T-cell (primary cell): ENCODE results near the gene UBAP1L. TPM values are rescaled to one million over a fixed set of nuclear protein-coding genes. Genes with fewer than 3 reads are reported as not detected.
"Not testable (repeated sequence)": the region's sequence is repeated elsewhere in the genome, so short reads cannot be mapped to it uniquely, and the experiment has no call there.

ENCODE experiments used
- ATAC-seq, 4 experiments: fragments of 200-7000 bp in 3 of 4; fragments of 150-1000 bp in 1 of 4; cut with Tn5 transposase; replicated peaks in 1 of 4; 1 replicate in 3 of 4; 2 replicates in 1 of 4; pipeline ENCODE4 v1.10.0; 2021; ENCODE audit warnings: moderate library complexity in 3 of 4, mild to moderate bottlenecking in 2 of 4, moderate number of reproducible peaks in 1 of 4
- CTCF ChIA-PET, 2 donors: fragments of 300-600 bp; sonication (Branson Sonifier 250); formaldehyde crosslinking; loops; one replicate each; lab custom pipeline; 2022; ENCODE audit warnings: antibody characterized with exemption in 2 of 2; lab: Charles Lee
- POLR2A ChIA-PET, 2 donors: fragments of 300-600 bp; sonication (Branson Sonifier 250); formaldehyde crosslinking; loops; one replicate each; lab custom pipeline; 2022; ENCODE audit warnings: antibody characterized with exemption in 2 of 2; lab: Charles Lee
- DNase-seq, 35 experiments: peaks; one replicate each; pipeline versions ENCODE4 v3.0.0 to v3.0.0-alpha.2; 2013 to 2023
- H3K27ac ChIP-seq: one replicate; pipeline ENCODE4 v1.5.1; 2013; ENCODE audit warnings: low read length
- H3K27me3 ChIP-seq, 2 experiments: replicated peaks in 1 of 2; 1 replicate in 1 of 2; 2 replicates in 1 of 2; pipeline versions ENCODE4 v1.6.1 to v1.7.0; 2013; ENCODE audit warnings: low read length in 1 of 2, mixed read lengths in 1 of 2; ENCODE audit not compliant: control insufficient read depth in 2 of 2, insufficient read depth in 2 of 2; ENCODE audit errors: extremely low read depth in 1 of 2
- H3K36me3 ChIP-seq, 2 donors: 1 replicate in 1 of 2; 2 replicates in 1 of 2; pipeline versions ENCODE4 v1.6.1 to v1.7.0; 2013; ENCODE audit warnings: low read length in 1 of 2; ENCODE audit not compliant: control insufficient read depth in 2 of 2, insufficient read depth in 1 of 2; ENCODE audit errors: extremely low read depth in 1 of 2
- H3K4me1 ChIP-seq, 2 experiments: 1 replicate in 1 of 2; 2 replicates in 1 of 2; pipeline versions ENCODE4 v1.6.1 to v1.7.0; 2013; ENCODE audit warnings: low read length in 2 of 2, mixed read lengths in 1 of 2; ENCODE audit not compliant: insufficient read depth in 2 of 2, control insufficient read depth in 1 of 2; ENCODE audit errors: extremely low read depth in 1 of 2
- H3K4me3 ChIP-seq, 2 donors: 1 replicate in 1 of 2; 2 replicates in 1 of 2; pipeline versions ENCODE4 v1.5.1 to v1.7.0; 2013; ENCODE audit warnings: mild to moderate bottlenecking in 2 of 2, low read length in 1 of 2, moderate library complexity in 1 of 2; ENCODE audit not compliant: control insufficient read depth in 1 of 2; ENCODE audit errors: extremely low read depth in 1 of 2
- H3K9me3 ChIP-seq: 2 replicates; pipeline ENCODE4 v1.7.0; 2013
- H3K27ac Mint-ChIP-seq, 2 donors: one replicate each; pipeline ENCODE4 v1.8.0; 2020 to 2021; ENCODE audit warnings: mild to moderate bottlenecking in 2 of 2, mixed read lengths in 2 of 2
- H3K27me3 Mint-ChIP-seq, 2 donors: one replicate each; pipeline ENCODE4 v1.8.0; 2021 to 2022; ENCODE audit warnings: mixed read lengths in 2 of 2
- H3K36me3 Mint-ChIP-seq: one replicate; pipeline ENCODE4 v1.8.0; 2021; ENCODE audit warnings: mixed read lengths
- H3K4me1 Mint-ChIP-seq, 3 donors: one replicate each; pipeline ENCODE4 v1.8.0; 2020 to 2022; ENCODE audit warnings: mixed read lengths in 3 of 3, mild to moderate bottlenecking in 1 of 3
- H3K4me3 Mint-ChIP-seq, 3 donors: one replicate each; pipeline ENCODE4 v1.8.0; 2020 to 2022; ENCODE audit warnings: mild to moderate bottlenecking in 3 of 3, mixed read lengths in 3 of 3, moderate library complexity in 3 of 3
- H3K9me3 Mint-ChIP-seq, 3 donors: one replicate each; pipeline ENCODE4 v1.8.0; 2020 to 2022; ENCODE audit warnings: mixed read lengths in 3 of 3
- WGBS: methylation state at CpG from one replicate; pipeline ENCODE4 v1.1.5; 2013; ENCODE audit warnings: missing lambda C conversion rate; ENCODE audit not compliant: insufficient coverage; 5-methylcytosine and 5-hydroxymethylcytosine counted together
- total RNA-seq, 35 experiments: library from RNA in 6 of 35; stranded (reverse) in 6 of 35; fragments of 120-200 nt in 1 of 35; gene quantifications; one replicate each; pipeline versions ENCODE4 v1.2.1 to v1.2.4 and lab custom pipeline; 2013 to 2026

The UBAP1L gene
- total RNA-seq, 5 donors from 2014 or later (not counting 1 experiment from before 2014, with no cell fraction given) = 12.5 to 15.1 (median 13.2) TPM

DNA sequence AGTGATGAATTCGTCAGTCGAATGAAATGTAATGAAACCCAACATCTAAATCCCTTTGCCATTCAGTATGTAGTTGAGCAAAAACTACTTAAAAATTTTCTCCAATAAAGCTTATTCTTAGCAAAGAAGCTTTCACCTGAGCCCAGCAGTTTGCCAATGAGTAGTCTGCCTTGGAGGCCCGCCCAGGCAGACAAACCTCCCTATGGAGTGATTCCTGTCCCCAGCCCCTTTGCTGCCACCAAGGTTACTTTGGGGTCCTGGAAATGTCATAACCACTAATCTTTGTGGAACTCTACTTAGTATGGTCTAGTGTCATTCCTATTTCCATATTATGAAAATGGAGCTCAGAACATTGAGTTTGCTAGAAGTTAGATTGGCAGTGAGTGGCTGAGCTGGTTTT, 12.1 kb downstream of the UBAP1L start:
- Mint-ChIP-seq H3K9me3 (no peaks in the 10 kb centered on the region), H3K4me3 (no peak overlapping the region), H3K27me3 (no peaks in the 10 kb centered on the region), H3K4me1 (peaks cover 4% of the 10 kb centered on the region in 3 donors), H3K36me3 (peaks cover 46% of the 10 kb centered on the region), H3K27ac (no peak overlapping the region)
- no peaks in the 10 kb centered on the region for H3K9me3 ChIP-seq
- ChIA-PET CTCF (interaction anchor here in 1 of 2 donors (0.6 kb wide), 1 partner anchor 379 kb away, joined by 3 read pairs; no protein-coding TSS in a partner anchor), POLR2A (no interaction called here)
- ATAC-seq (no peak), DNase-seq (no peak)
- H3K4me1 ChIP-seq = peaks cover 0 to 2% of the 10 kb centered on the region in 2 experiments
- no peaks in the 10 kb centered on the region for H3K27me3 ChIP-seq
- no peak overlapping the region for H3K27ac ChIP-seq
- no peak overlapping the region for H3K4me3 ChIP-seq
- peaks cover 0 to 39% of the 10 kb centered on the region in 2 donors for H3K36me3 ChIP-seq
- WGBS = no CpG with 5 or more reads among the region's 3 CpGs

DNA sequence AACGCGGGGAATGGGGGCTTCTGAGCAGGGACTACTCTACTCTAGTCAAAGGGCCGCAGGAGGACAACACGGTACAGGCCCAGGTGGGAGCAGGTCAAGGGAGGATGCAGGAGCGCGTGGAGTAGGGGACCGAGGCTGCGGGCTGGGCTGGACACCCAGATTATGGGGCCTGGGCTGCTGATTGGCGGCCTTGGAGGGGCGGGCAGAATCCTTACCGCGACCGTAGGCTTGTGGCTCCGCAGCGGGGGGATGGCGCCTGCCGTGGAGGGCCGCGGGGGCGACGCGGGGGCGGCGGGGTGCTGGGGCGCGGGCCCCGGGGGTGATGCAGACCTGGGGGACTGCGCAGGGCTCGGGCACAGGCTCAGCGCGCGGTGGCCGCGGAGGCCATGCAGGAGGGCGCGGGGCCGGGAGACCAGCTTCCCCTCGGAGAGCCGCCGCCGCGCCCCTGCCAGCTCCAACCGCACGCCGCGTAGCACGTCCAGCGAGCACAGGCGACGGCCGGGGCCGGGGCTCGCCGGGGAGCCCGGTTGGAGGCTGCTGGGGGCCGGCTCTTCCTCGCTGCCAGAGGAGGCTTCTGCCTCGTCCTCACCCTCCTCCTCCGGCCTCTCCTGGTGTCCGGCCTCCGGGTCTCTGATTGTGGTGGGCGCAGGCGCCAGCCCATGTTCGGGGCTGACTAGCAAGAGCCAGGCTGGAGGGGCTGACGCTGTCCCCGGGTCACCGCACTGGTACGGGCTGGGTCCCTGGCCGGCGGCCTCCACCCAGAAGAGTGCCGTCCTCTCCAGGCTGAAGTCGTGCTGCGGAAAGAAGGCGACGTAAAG, 12.9 kb downstream of the UBAP1L start:
- peaks cover 52% of the 10 kb centered on the region for H3K36me3 Mint-ChIP-seq
- H3K27ac Mint-ChIP-seq = no peak overlapping the region
- H3K27me3 Mint-ChIP-seq = no peaks in the 10 kb centered on the region
- ChIA-PET CTCF (no interaction called here), POLR2A (no interaction called here)
- H3K4me1 ChIP-seq = peaks cover 0 to 2% of the 10 kb centered on the region in 2 experiments
- no peak for ATAC-seq
- no peaks in the 10 kb centered on the region for H3K9me3 Mint-ChIP-seq
- 92% methylated on average over 61 of the region's 75 CpGs for WGBS
- peak in 1 of 35 experiments; percentile 12 for DNase-seq
- no peak overlapping the region for H3K4me3 ChIP-seq
- no peaks in the 10 kb centered on the region for H3K9me3 ChIP-seq
- H3K4me1 Mint-ChIP-seq = peaks cover 4% of the 10 kb centered on the region in 3 donors
- no peaks in the 10 kb centered on the region for H3K27me3 ChIP-seq
- H3K4me3 Mint-ChIP-seq = no peak overlapping the region
- H3K36me3 ChIP-seq = peaks cover 0 to 47% of the 10 kb centered on the region in 2 donors
- no peak overlapping the region for H3K27ac ChIP-seq

- CTCF ChIA-PET = interaction anchor here in 1 of 2 donors (0.5 kb wide), 1 partner anchor 49 kb away, joined by 3 read pairs; no protein-coding TSS in a partner anchor
- H3K36me3 Mint-ChIP-seq = peaks cover 53% of the 10 kb centered on the region
- no peak overlapping the region for H3K27ac ChIP-seq
- H3K9me3 Mint-ChIP-seq = no peaks in the 10 kb centered on the region
- peaks cover 0 to 53% of the 10 kb centered on the region in 2 donors for H3K36me3 ChIP-seq
- H3K9me3 ChIP-seq = no peaks in the 10 kb centered on the region
- POLR2A ChIA-PET = no interaction called here
- WGBS = 56% methylated on average over 9 of the region's 9 CpGs
- no peaks in the 10 kb centered on the region for H3K27me3 ChIP-seq
- no peak overlapping the region for H3K4me3 ChIP-seq
- H3K4me3 Mint-ChIP-seq = no peak overlapping the region
- no peak for ATAC-seq
- H3K27ac Mint-ChIP-seq = peak overlapping the region in 1 of 2 donors; percentile 1
- peak in 25 of 35 experiments; percentile 8 to 58 (median 31) for DNase-seq
- H3K4me1 Mint-ChIP-seq = peaks cover 4% of the 10 kb centered on the region in 3 donors
- H3K27me3 Mint-ChIP-seq = no peaks in the 10 kb centered on the region
- peaks cover 0 to 2% of the 10 kb centered on the region in 2 experiments for H3K4me1 ChIP-seq
These were observed 13.5 kb downstream of the UBAP1L start for GRCh38 chr15:65101411-65101890.

DNA sequence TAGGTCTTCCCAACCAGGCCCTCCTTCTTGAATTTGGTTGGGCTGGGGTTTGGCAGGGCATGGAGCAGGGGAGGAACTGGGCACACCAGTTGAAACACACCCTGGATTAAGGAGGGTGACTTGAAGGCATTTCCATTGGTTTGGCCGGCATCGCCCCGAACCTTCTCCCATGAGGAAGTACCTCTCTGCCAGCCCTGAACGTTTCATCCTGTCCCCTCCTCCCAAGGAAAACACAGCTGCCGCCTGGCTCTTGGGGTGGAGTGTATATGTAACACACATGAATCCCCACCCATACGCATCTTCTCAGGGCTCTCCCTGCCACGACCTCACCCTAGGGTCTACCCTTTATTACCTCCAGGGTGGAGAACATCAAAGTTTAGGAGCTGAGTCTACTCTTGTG, 14.6 kb downstream of the UBAP1L start:
- Mint-ChIP-seq H3K4me1 (peaks cover 4% of the 10 kb centered on the region in 3 donors), H3K36me3 (peaks cover 43% of the 10 kb centered on the region), H3K27ac (no peak overlapping the region), H3K4me3 (no peak overlapping the region), H3K9me3 (no peaks in the 10 kb centered on the region), H3K27me3 (no peaks in the 10 kb centered on the region)
- no peak for ATAC-seq
- Histone ChIP-seq H3K9me3 (no peaks in the 10 kb centered on the region), H3K4me1 (peaks cover 0 to 2% of the 10 kb centered on the region in 2 experiments), H3K27me3 (no peaks in the 10 kb centered on the region), H3K27ac (no peak overlapping the region), H3K36me3 (peaks cover 0 to 51% of the 10 kb centered on the region in 2 donors), H3K4me3 (no peak overlapping the region)
- no CpG with 5 or more reads among the region's 7 CpGs for WGBS
- CTCF ChIA-PET = no interaction called here
- POLR2A ChIA-PET = no interaction called here
- no peak for DNase-seq

GRCh38 chr15:65099801-65100200, 15.2 kb downstream of the UBAP1L start:
- POLR2A ChIA-PET, H3K4me1 Mint-ChIP-seq, H3K27me3 Mint-ChIP-seq, H3K9me3 Mint-ChIP-seq, H3K27ac Mint-ChIP-seq, H3K4me3 Mint-ChIP-seq, H3K4me1 ChIP-seq, ATAC-seq, H3K9me3 ChIP-seq, H3K27ac ChIP-seq, H3K4me3 ChIP-seq, DNase-seq, H3K27me3 ChIP-seq: not testable (repeated sequence)
- peaks cover 0 to 45% of the 10 kb centered on the region in 2 donors for H3K36me3 ChIP-seq
- CTCF ChIA-PET = interaction anchor here in 1 of 2 donors (0.7 kb wide), 1 partner anchor 52 kb away, joined by 3 read pairs; no protein-coding TSS in a partner anchor
- 90% methylated on average over 6 of the region's 10 CpGs for WGBS
- H3K36me3 Mint-ChIP-seq = peaks cover 41% of the 10 kb centered on the region

GRCh38 chr15:65099336-65099735, 15.7 kb downstream of the UBAP1L start:
- Mint-ChIP-seq H3K36me3 (peaks cover 41% of the 10 kb centered on the region), H3K27ac (no peak overlapping the region), H3K4me3 (no peak overlapping the region), H3K9me3 (no peaks in the 10 kb centered on the region), H3K27me3 (no peaks in the 10 kb centered on the region), H3K4me1 (peaks cover 4% of the 10 kb centered on the region in 3 donors)
- peaks cover 0 to 45% of the 10 kb centered on the region in 2 donors for H3K36me3 ChIP-seq
- H3K9me3 ChIP-seq = no peaks in the 10 kb centered on the region
- CTCF ChIA-PET = interaction anchor here in 1 of 2 donors (0.7 kb wide), 1 partner anchor 51 kb away, joined by 3 read pairs; no protein-coding TSS in a partner anchor
- peaks cover 0 to 2% of the 10 kb centered on the region in 2 experiments for H3K4me1 ChIP-seq
- H3K27ac ChIP-seq = no peak overlapping the region
- POLR2A ChIA-PET = no interaction called here
- no peak for DNase-seq
- ATAC-seq = no peak
- no peak overlapping the region for H3K4me3 ChIP-seq
- WGBS = 100% methylated on average over 4 of the region's 5 CpGs
- no peaks in the 10 kb centered on the region for H3K27me3 ChIP-seq
